GM21528 (cell line): Measurements from ENCODE around the gene MFRP.
A peak's percentile ranks its signal among the peaks of the same experiment; 100 is the strongest.

Source experiments
- ATAC-seq: cut with Tn5 transposase; IDR thresholded peaks from one replicate; pipeline ENCODE4 v1.9.1; 2021; ENCODE audit warnings: mild to moderate bottlenecking, moderate library complexity; ENCODE audit not compliant: unreplicated experiment, low FRiP score

MFRP gene

GRCh38 chr11:119338965-119339588 lies 7.4 kb downstream of the MFRP start:
- ATAC-seq, result no peak

- no peak for ATAC-seq
Measured at GRCh38 chr11:119338318-119338890, 8.1 kb downstream of the MFRP start.

GRCh38 chr11:119337581-119338317 lies 8.8 kb downstream of the MFRP start:
- ATAC-seq, result no peak

- no peak for ATAC-seq
Measured at GRCh38 chr11:119336744-119337469, 9.6 kb downstream of the MFRP start.

- no peak for ATAC-seq
Measured at GRCh38 chr11:119335655-119336543, 10.6 kb downstream of the MFRP start.

GRCh38 chr11:119335091-119335654 lies 11.3 kb downstream of the MFRP start:
- no peak for ATAC-seq

- ATAC-seq, result peak; percentile 91
Measured at GRCh38 chr11:119334174-119334930, 12.2 kb downstream of the MFRP start, which contains the start of gene RNF26. Gene RNF26 (plus strand): TSS chr11:119334527. CDS start chr11:119335123, 596 bp downstream.

- no peak for ATAC-seq
Measured at GRCh38 chr11:119332111-119332765, 14.3 kb downstream of the MFRP start.

- ATAC-seq, result no peak
Measured at GRCh38 chr11:119330237-119330636, 16.3 kb downstream of the MFRP start.

- no peak for ATAC-seq
Measured at GRCh38 chr11:119329320-119329719, 17.2 kb downstream of the MFRP start.

GRCh38 chr11:119324189-119324588 lies 22.3 kb downstream of the MFRP start:
- ATAC-seq, result no peak

GRCh38 chr11:119323532-119324033 lies 22.9 kb downstream of the MFRP start:
- no peak for ATAC-seq

- ATAC-seq, result no peak
Measured at GRCh38 chr11:119322921-119323531, 23.5 kb downstream of the MFRP start.

GRCh38 chr11:119322360-119322739 lies 24.2 kb downstream of the MFRP start:
- no peak for ATAC-seq

- peak; percentile 51 for ATAC-seq
Measured at GRCh38 chr11:119320776-119321524, 25.6 kb downstream of the MFRP start.

GRCh38 chr11:119320240-119320775 lies 26.2 kb downstream of the MFRP start:
- ATAC-seq, result no peak

- ATAC-seq, result no peak
Measured at GRCh38 chr11:119319700-119320239, 26.7 kb downstream of the MFRP start.
